HG03060 (cell line): ENCODE measurements around the gene MORC2.

ENCODE experiments used
- ATAC-seq: cut with Tn5 transposase; IDR thresholded peaks from one replicate; pipeline ENCODE4 v1.9.1; 2021; ENCODE audit warnings: low read depth, moderate number of reproducible peaks; ENCODE audit not compliant: unreplicated experiment

Gene MORC2

DNA sequence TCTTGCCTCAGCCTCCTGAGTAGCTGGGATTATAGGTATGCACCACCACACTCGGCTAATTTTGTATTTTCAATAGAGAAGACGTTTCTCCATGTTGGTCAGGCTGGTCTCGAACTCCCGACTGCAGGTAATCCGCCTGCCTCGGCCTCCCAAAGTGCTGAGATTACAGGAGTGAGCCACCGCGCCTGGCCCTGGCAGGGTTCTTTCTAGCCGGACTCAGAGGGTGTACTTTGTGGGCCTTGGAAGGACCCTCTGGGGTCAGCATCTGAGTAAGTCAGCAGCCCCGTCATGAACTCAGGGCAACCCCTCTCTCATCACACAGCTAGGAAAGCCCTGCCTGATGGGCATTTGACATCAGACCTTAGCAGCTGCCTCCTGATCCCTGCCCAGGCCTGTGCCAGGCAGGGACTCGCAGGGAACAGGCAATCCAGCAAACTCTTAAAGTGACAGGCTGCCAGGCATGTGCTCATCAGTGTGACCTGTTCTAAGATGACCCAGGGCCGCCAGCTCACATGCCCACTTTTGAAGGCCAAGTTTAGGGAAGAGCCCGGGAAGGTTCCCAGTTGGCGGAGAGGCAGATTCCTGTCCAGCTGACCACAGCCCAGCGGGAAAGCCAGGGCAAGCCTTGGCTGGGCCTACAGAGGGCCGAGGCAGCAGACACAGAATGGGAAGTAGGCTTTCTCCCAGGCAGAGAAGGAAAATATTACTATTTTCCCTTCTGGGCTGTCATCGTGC lies 92.9 kb downstream of the MORC2 start:
- ATAC-seq, result no peak
